Prostate gland (tissue), 2 donors: ENCODE results near the gene ZNF142. TPM values are rescaled to one million over a fixed set of nuclear protein-coding genes. Genes with fewer than 3 reads are reported as not detected.
A peak's percentile ranks its signal among the peaks of the same experiment; 100 is the strongest.

Source experiments
- DNase-seq: peaks from one replicate; pipeline ENCODE4 v3.0.0-alpha.2; 2019; ENCODE audit warnings: low spot score
- H3K27ac ChIP-seq, 2 donors: fragments of 200-600 bp; sonication (generic); 2 replicates each; pipeline ENCODE4 v1.5.1; 2017 to 2019
- H3K27me3 ChIP-seq: fragments of 200-600 bp; sonication (generic); replicated peaks from 2 replicates; pipeline ENCODE4 v1.5.1; 2019; ENCODE audit not compliant: insufficient read depth
- H3K36me3 ChIP-seq, 2 donors: fragments of 200-600 bp; sonication (generic); 1 replicate in 1 of 2; 2 replicates in 1 of 2; pipeline versions ENCODE4 v1.5.1 to v1.8.1; 2017 to 2019
- H3K4me1 ChIP-seq: fragments of 200-600 bp; sonication (generic); replicated peaks from 2 replicates; pipeline ENCODE4 v1.5.1; 2019
- H3K4me3 ChIP-seq, 2 donors: fragments of 200-600 bp; sonication (generic); 2 replicates each; pipeline ENCODE4 v1.5.1; 2017 to 2019
- H3K9me3 ChIP-seq: fragments of 200-600 bp; sonication (generic); 2 replicates; pipeline ENCODE4 v1.5.1; 2017
- POLR2A ChIP-seq: fragments of 450-650 bp; IDR thresholded peaks from one replicate; pipeline ENCODE4 v1.6.1; 2016; ENCODE audit warnings: antibody characterized with exemption, mild to moderate bottlenecking
- POLR2AphosphoS5 ChIP-seq: sonication (generic); formaldehyde crosslinking; IDR thresholded peaks from one replicate; pipeline ENCODE4 v1.6.1; 2017; ENCODE audit warnings: antibody characterized with exemption
- WGBS: methylation state at CpG from one replicate; pipeline ENCODE4 v1.1.5; 2018; 5-methylcytosine and 5-hydroxymethylcytosine counted together
- intact Hi-C: fragments of 100-400 bp; cut with DNase I; formaldehyde crosslinking; loops from one replicate; pipeline ENCODE4 v1.14.2; 2022
- small RNA-seq, 2 donors: library from RNA; depleted of rRNA; stranded (forward); fragments of <200 nt; gene quantifications; one replicate each; pipeline ENCODE3, GENCODE V24; 2016
- total RNA-seq, 2 donors: library from RNA; depleted of rRNA; stranded (reverse); fragments of >200 nt; gene quantifications; one replicate each; pipeline ENCODE4 v1.1.0, GENCODE V29; 2016
- TF ChIP-seq, protein P1 (sequence below), 4 experiments: fragments of 200-600 bp in 2 of 4; fragments of 450-650 bp in 2 of 4; sonication (generic) in 2 of 4; IDR thresholded peaks; 1 replicate in 3 of 4; 2 replicates in 1 of 4; pipeline ENCODE4 v1.5.1; 2016 to 2019; ENCODE audit warnings: antibody characterized with exemption in 4 of 4, mild to moderate bottlenecking in 2 of 4, moderate library complexity in 2 of 4

ZNF142 gene
- total RNA-seq, 2 donors from 2014 or later = 25.5 to 34.7 TPM

DNA sequence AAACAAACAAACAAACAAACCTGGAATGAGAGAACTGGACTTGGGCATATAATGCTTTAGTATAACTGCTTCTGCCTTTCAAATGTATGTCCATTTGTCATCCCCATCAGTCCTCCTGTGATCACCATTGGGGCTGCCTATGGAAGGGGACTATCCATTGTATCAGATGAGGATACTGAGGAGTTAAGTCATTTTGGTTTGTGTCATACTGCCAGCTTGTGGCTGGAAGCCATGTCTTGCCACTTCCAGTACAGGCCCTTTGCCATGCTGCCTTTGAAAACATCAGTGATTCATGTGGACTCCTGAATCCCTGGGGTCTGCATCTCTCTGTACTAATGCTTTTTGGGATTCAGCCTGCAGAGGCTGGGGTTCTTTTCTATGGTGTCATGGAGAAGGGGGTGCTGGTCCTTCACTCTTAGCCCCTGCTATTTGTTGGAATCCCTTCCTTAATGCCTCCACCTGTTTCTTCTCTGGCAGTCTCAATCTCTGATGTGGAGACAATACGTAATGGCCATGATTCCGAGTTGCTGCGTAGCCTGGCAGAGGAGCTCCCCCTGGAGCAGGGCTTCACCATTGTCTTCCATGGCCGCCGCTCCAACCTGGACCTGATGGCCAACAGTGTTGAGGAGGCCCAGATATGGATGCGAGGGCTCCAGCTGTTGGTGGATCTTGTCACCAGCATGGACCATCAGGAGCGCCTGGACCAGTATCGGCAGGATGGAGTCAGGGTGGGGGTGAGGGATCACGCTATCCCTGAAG lies 41.1 kb downstream of the ZNF142 start:
- Histone ChIP-seq H3K4me1 (no peaks in the 10 kb centered on the region), H3K4me3 (no peak overlapping the region), H3K9me3 (no peaks in the 10 kb centered on the region), H3K36me3 (no peaks in the 10 kb centered on the region), H3K27me3 (no peaks in the 10 kb centered on the region), H3K27ac (no peak overlapping the region)
- no peak for DNase-seq
- no peak for TF ChIP-seq POLR2AphosphoS5
- TF ChIP-seq, protein P1, sequence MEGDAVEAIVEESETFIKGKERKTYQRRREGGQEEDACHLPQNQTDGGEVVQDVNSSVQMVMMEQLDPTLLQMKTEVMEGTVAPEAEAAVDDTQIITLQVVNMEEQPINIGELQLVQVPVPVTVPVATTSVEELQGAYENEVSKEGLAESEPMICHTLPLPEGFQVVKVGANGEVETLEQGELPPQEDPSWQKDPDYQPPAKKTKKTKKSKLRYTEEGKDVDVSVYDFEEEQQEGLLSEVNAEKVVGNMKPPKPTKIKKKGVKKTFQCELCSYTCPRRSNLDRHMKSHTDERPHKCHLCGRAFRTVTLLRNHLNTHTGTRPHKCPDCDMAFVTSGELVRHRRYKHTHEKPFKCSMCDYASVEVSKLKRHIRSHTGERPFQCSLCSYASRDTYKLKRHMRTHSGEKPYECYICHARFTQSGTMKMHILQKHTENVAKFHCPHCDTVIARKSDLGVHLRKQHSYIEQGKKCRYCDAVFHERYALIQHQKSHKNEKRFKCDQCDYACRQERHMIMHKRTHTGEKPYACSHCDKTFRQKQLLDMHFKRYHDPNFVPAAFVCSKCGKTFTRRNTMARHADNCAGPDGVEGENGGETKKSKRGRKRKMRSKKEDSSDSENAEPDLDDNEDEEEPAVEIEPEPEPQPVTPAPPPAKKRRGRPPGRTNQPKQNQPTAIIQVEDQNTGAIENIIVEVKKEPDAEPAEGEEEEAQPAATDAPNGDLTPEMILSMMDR (IDR thresholded peaks at IDR 0.05) = no peak
- no peak for TF ChIP-seq POLR2A
- intact Hi-C loops = no loop called here
- 88% methylated on average over 9 of the region's 9 CpGs for WGBS

DNA sequence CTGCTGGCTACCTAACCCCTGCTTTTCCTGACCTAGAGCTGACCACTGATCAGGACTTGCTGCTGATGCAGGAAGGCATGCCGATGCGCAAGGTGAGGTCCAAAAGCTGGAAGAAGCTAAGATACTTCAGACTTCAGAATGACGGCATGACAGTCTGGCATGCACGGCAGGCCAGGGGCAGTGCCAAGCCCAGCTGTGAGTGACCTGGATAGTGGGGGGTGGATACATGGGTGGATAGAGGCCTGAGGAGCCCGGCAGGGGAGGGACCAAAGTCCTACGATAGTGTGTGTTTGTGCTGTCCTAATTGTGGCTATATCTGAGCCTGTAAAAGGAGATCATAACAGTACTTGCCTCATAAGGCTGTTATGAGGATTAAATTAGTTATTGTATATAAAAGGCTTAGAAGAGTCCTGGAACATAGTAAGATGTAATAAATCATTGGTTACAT lies 43.5 kb downstream of the ZNF142 start:
- no peak for DNase-seq
- H3K4me3 ChIP-seq = no peak overlapping the region
- no peaks in the 10 kb centered on the region for H3K9me3 ChIP-seq
- WGBS = 57% methylated on average over 6 of the region's 6 CpGs
- intact Hi-C loops = no loop called here
- TF ChIP-seq, protein P1 (IDR thresholded peaks at IDR 0.05) = no peak
- TF ChIP-seq POLR2A (no peak), POLR2AphosphoS5 (peak; percentile 31)
- H3K4me1 ChIP-seq = no peaks in the 10 kb centered on the region
- no peaks in the 10 kb centered on the region for H3K36me3 ChIP-seq
- no peaks in the 10 kb centered on the region for H3K27me3 ChIP-seq
- H3K27ac ChIP-seq = peak overlapping the region in 1 of 2 donors; percentile 18

DNA sequence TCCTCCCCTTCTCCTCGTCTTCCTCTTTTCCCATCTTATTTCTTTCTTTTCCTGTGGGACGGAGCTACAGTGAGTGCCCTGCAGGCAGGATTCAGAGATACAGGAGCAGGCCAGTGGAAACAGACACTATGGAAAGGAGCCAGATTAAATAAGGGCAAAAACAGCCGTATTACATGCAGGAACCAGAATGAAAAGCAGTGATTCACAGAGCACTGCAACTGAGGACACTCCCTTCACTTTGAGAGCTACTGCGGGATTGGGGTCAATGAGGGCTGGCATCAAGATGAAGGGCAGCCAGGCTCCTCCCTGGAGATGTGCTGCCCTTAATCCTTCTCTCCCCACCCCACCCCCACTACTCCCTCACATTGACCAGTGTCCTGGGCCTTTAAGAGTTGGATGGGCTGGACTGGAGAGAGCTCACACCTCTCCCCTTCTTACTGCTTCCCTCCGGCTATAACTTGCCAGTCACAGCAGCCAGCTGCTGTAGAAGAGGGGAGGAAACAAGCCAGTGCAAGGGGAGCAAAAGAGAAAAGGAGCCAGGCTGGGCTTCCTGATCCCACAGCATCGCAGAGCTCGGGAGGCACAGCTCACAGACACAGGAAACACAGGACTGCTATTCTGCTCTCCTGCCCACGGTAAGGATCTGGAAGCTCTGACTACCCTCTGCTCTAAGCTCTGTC lies 51.8 kb downstream of the ZNF142 start, which contains the start of gene PLCD4:
Gene PLCD4 (plus strand): TSS at position 464 of the 680 bp plus-strand sequence. CDS start 7,841 bp downstream, outside the sequence.
- H3K4me1 ChIP-seq = no peaks in the 10 kb centered on the region
- TF ChIP-seq, protein P1 (IDR thresholded peaks at IDR 0.05) = peak in 1 of 4 experiments; percentile 14
- no peak for TF ChIP-seq POLR2AphosphoS5
- no peak for TF ChIP-seq POLR2A
- no peaks in the 10 kb centered on the region for H3K9me3 ChIP-seq
- intact Hi-C loops = loop anchor here (5.0 kb wide), 1 partner anchor 35 kb away; no protein-coding TSS in a partner anchor
- 7% methylated on average over 8 of the region's 8 CpGs for WGBS
- H3K36me3 ChIP-seq = no peaks in the 10 kb centered on the region
- H3K4me3 ChIP-seq = no peak within 1 kb of the TSS
- no peaks in the 10 kb centered on the region for H3K27me3 ChIP-seq
- no peak for DNase-seq
- H3K27ac ChIP-seq = peak within 1 kb of the TSS in 1 of 2 donors; percentile 10

DNA sequence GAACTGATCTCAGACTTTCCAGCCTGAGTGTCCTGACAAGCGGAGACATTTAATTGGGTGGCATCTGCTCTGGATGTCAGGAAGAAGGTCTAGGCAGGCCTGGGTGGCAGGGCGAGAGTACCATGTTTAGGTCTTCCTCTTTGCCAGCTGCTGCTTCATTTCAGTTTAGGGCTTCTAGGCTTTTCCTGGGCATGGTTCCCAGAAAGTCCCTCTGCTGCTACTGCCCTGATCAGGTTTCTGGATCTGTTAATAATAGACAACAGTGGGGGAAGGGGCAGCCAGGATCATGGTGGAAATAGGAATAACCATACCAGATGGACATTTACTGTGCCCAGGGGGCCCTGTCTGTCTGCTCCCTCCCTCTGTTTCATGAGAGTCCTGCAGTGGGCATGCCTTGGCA lies 54.0 kb downstream of the ZNF142 start:
- intact Hi-C loops = loop anchor here (5.0 kb wide), 1 partner anchor 33 kb away; no protein-coding TSS in a partner anchor

More for the DNA sequence above, 54.0 kb downstream of the ZNF142 start:
- H3K4me3 ChIP-seq = no peak overlapping the region
- no peak for DNase-seq
- TF ChIP-seq, protein P1 (IDR thresholded peaks at IDR 0.05) = no peak
- TF ChIP-seq POLR2A (no peak), POLR2AphosphoS5 (no peak)
- H3K36me3 ChIP-seq = no peaks in the 10 kb centered on the region
- no peaks in the 10 kb centered on the region for H3K9me3 ChIP-seq
- WGBS = 59% methylated on average over 2 of the region's 2 CpGs
- H3K27me3 ChIP-seq = no peaks in the 10 kb centered on the region
- no peak overlapping the region for H3K27ac ChIP-seq
- no peaks in the 10 kb centered on the region for H3K4me1 ChIP-seq

Small RNA genes within 50 kb of the gene (small RNA-seq; reads per million reads assigned to genes)
- 0 reads per million in 2 donors for gene RNU6-136P

Other genes starting within 250 kb of the ZNF142 start
- gene VIL1, start 240.5 kb downstream of the ZNF142 start, total RNA-seq = under 1 TPM in 1 of 2 donors, not detected in 1; 0.09 TPM
- gene USP37, start 91.3 kb downstream of the ZNF142 start, total RNA-seq = 10 to 100 TPM; 12.3 to 31.9 TPM
- gene CNOT9, start 90.8 kb downstream of the ZNF142 start, total RNA-seq = 10 to 100 TPM; 31.7 to 77.6 TPM
- 1 to 10 TPM; 1.1 to 2.7 TPM for gene PLCD4, start 51.7 kb downstream of the ZNF142 start, total RNA-seq
- 10 to 100 TPM; 40.3 to 42.9 TPM for gene BCS1L, start 60 bp upstream of the ZNF142 start, total RNA-seq
- gene RNF25, start 12.4 kb upstream of the ZNF142 start, total RNA-seq = 10 to 100 TPM; 20.0 to 32.5 TPM
- 10 to 100 TPM; 22.0 to 90.9 TPM for gene STK36, start 12.5 kb upstream of the ZNF142 start, total RNA-seq
- gene TTLL4, start 51.2 kb upstream of the ZNF142 start, total RNA-seq = 10 to 100 TPM; 21.1 to 63.8 TPM
- 10 to 100 TPM; 97.7 to 98.3 TPM for gene CYP27A1, start 122.5 kb upstream of the ZNF142 start, total RNA-seq
- gene PRKAG3, start 172.2 kb upstream of the ZNF142 start, total RNA-seq = under 1 TPM in 1 of 2 donors, not detected in 1; 0.14 TPM
- gene WNT6, start 200.2 kb upstream of the ZNF142 start, total RNA-seq = 10 to 100 TPM in 1 of 2 donors, 1 to 10 TPM in 1; 8.0 to 56.5 TPM
- gene WNT10A, start 221.2 kb upstream of the ZNF142 start, total RNA-seq = 1 to 10 TPM; 3.6 to 4.3 TPM